Uterus (tissue), 4 donors: Measurements from ENCODE around the gene LCE2B. TPM values are rescaled to one million over a fixed set of nuclear protein-coding genes. Genes with fewer than 3 reads are reported as not detected.
"Not testable (repeated sequence)": the region's sequence is repeated elsewhere in the genome, so short reads cannot be mapped to it uniquely, and the experiment has no call there.

ENCODE experiments used
- DNase-seq, 2 donors: peaks; one replicate each; pipeline ENCODE4 v3.0.0-alpha.2; 2019 to 2020
- H3K27ac ChIP-seq, 2 donors: fragments of 200-600 bp; sonication (generic); 1 replicate in 1 of 2; 2 replicates in 1 of 2; pipeline ENCODE4 v1.5.1; 2016 to 2018
- H3K27me3 ChIP-seq, 2 donors: fragments of 200-600 bp; sonication (generic); one replicate each; pipeline ENCODE4 v1.5.1; 2018 to 2019; ENCODE audit warnings: control low read depth in 1 of 2
- H3K36me3 ChIP-seq, 2 donors: fragments of 200-600 bp; sonication (generic); one replicate each; pipeline ENCODE4 v1.5.1; 2019; ENCODE audit warnings: control low read depth in 1 of 2
- H3K4me1 ChIP-seq, 2 donors: fragments of 200-600 bp; sonication (generic); one replicate each; pipeline ENCODE4 v1.5.1; 2018 to 2019; ENCODE audit warnings: control low read depth in 1 of 2
- H3K4me3 ChIP-seq, 2 donors: fragments of 200-600 bp; sonication (generic); 1 replicate in 1 of 2; 2 replicates in 1 of 2; pipeline ENCODE4 v1.5.1; 2018 to 2019; ENCODE audit warnings: mild to moderate bottlenecking in 1 of 2
- H3K9me3 ChIP-seq, 2 donors: fragments of 200-600 bp; sonication (generic); one replicate each; pipeline ENCODE4 v1.5.1; 2019; ENCODE audit warnings: control low read depth in 1 of 2
- POLR2A ChIP-seq, 2 donors: fragments of 450-650 bp; IDR thresholded peaks; one replicate each; pipeline ENCODE4 v1.6.1; 2016; ENCODE audit warnings: antibody characterized with exemption in 2 of 2, mild to moderate bottlenecking in 1 of 2, moderate library complexity in 1 of 2
- intact Hi-C: fragments of 100-400 bp; cut with DNase I; formaldehyde crosslinking; loops from one replicate; pipeline ENCODE4 v1.15.1; 2023; ENCODE audit warnings: low total_unique reads
- total RNA-seq, 4 donors: library from RNA; depleted of rRNA in 3 of 4; stranded (reverse); fragments of >200 nt in 3 of 4; gene quantifications; one replicate each; pipeline versions ENCODE4 v1.1.0 to v1.2.4, GENCODE V29; 2014 to 2023
- TF ChIP-seq, protein P1 (sequence below), 4 experiments: fragments of 200-600 bp in 2 of 4; fragments of 450-650 bp in 2 of 4; sonication (generic) in 2 of 4; IDR thresholded peaks; one replicate each; pipeline ENCODE4 v1.5.1; 2016 to 2019; ENCODE audit warnings: antibody characterized with exemption in 4 of 4, mild to moderate bottlenecking in 2 of 4, moderate library complexity in 1 of 4
- donor health status: DM: yes; HTN: yes; CAD: no.

LCE2B gene, protein sequence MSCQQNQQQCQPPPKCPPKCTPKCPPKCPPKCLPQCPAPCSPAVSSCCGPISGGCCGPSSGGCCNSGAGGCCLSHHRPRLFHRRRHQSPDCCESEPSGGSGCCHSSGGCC
- total RNA-seq, result not detected

GRCh38 chr1:152685823-152686222 lies at the start of gene LCE2B:
Gene LCE2B, plus strand, starts transcription at chr1:152686123. Its CDS starts 721 bp downstream, at chr1:152686844.
- H3K27me3 ChIP-seq, H3K4me1 ChIP-seq, H3K36me3 ChIP-seq, H3K4me3 ChIP-seq, H3K9me3 ChIP-seq, DNase-seq, H3K27ac ChIP-seq, intact Hi-C loops: not testable (repeated sequence)

- Histone ChIP-seq H3K9me3 (no peaks in the 10 kb centered on the region), H3K27me3 (no peaks in the 10 kb centered on the region), H3K27ac (no peak overlapping the region), H3K36me3 (no peaks in the 10 kb centered on the region), H3K4me3 (no peak overlapping the region), H3K4me1 (no peaks in the 10 kb centered on the region)
- intact Hi-C loops, result no loop called here
- TF ChIP-seq POLR2A (IDR thresholded peaks at IDR 0.05), result no peak
- TF ChIP-seq, protein P1, sequence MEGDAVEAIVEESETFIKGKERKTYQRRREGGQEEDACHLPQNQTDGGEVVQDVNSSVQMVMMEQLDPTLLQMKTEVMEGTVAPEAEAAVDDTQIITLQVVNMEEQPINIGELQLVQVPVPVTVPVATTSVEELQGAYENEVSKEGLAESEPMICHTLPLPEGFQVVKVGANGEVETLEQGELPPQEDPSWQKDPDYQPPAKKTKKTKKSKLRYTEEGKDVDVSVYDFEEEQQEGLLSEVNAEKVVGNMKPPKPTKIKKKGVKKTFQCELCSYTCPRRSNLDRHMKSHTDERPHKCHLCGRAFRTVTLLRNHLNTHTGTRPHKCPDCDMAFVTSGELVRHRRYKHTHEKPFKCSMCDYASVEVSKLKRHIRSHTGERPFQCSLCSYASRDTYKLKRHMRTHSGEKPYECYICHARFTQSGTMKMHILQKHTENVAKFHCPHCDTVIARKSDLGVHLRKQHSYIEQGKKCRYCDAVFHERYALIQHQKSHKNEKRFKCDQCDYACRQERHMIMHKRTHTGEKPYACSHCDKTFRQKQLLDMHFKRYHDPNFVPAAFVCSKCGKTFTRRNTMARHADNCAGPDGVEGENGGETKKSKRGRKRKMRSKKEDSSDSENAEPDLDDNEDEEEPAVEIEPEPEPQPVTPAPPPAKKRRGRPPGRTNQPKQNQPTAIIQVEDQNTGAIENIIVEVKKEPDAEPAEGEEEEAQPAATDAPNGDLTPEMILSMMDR (IDR thresholded peaks at IDR 0.05), result no peak
- no peak for DNase-seq
These were observed 45.6 kb upstream of the LCE2B start for GRCh38 chr1:152640351-152640750.

- Histone ChIP-seq H3K27me3 (no peaks in the 10 kb centered on the region), H3K4me1 (no peaks in the 10 kb centered on the region), H3K27ac (no peak overlapping the region), H3K36me3 (no peaks in the 10 kb centered on the region), H3K9me3 (no peaks in the 10 kb centered on the region), H3K4me3 (no peak overlapping the region)
- no peak for TF ChIP-seq POLR2A (IDR thresholded peaks at IDR 0.05)
- TF ChIP-seq, protein P1 (IDR thresholded peaks at IDR 0.05), result no peak
- DNase-seq, result no peak
- intact Hi-C loops, result no loop called here
These were observed 42.0 kb upstream of the LCE2B start for GRCh38 chr1:152643945-152644344.

GRCh38 chr1:152645146-152645545 lies 40.8 kb upstream of the LCE2B start:
- Histone ChIP-seq H3K4me3 (no peak overlapping the region), H3K27ac (no peak overlapping the region), H3K9me3 (no peaks in the 10 kb centered on the region), H3K4me1 (no peaks in the 10 kb centered on the region), H3K27me3 (no peaks in the 10 kb centered on the region), H3K36me3 (no peaks in the 10 kb centered on the region)
- intact Hi-C loops, result no loop called here
- no peak for DNase-seq
- TF ChIP-seq, protein P1 (IDR thresholded peaks at IDR 0.05), result no peak
- TF ChIP-seq POLR2A (IDR thresholded peaks at IDR 0.05), result no peak

GRCh38 chr1:152646656-152647055 lies 39.3 kb upstream of the LCE2B start:
- intact Hi-C loops, result no loop called here
- Histone ChIP-seq H3K36me3 (no peaks in the 10 kb centered on the region), H3K27ac (no peak overlapping the region), H3K4me3 (no peak overlapping the region), H3K4me1 (no peaks in the 10 kb centered on the region), H3K27me3 (no peaks in the 10 kb centered on the region), H3K9me3 (no peaks in the 10 kb centered on the region)
- TF ChIP-seq, protein P1 (IDR thresholded peaks at IDR 0.05), result no peak
- no peak for TF ChIP-seq POLR2A (IDR thresholded peaks at IDR 0.05)
- no peak for DNase-seq

GRCh38 chr1:152654110-152654509 lies 31.8 kb upstream of the LCE2B start:
- Histone ChIP-seq H3K27me3 (no peaks in the 10 kb centered on the region), H3K4me3 (no peak overlapping the region), H3K36me3 (no peaks in the 10 kb centered on the region), H3K4me1 (no peaks in the 10 kb centered on the region), H3K27ac (no peak overlapping the region), H3K9me3 (no peaks in the 10 kb centered on the region)
- DNase-seq, result no peak
- TF ChIP-seq, protein P1 (IDR thresholded peaks at IDR 0.05), result peak in 1 of 4 experiments; percentile 10
- TF ChIP-seq POLR2A (IDR thresholded peaks at IDR 0.05), result no peak
- intact Hi-C loops, result no loop called here
